T-helper 2 cell treated with Interferon-gamma antibody and Interleukin-4, amounts not matched to agents 5 μg/mL and 100 μg/mL, for 36 hours (primary cell): ENCODE data around the gene MAPK8IP1.

Source experiments
- DNase-seq: peaks from one replicate; pipeline ENCODE4 v3.0.0; 2021; ENCODE audit warnings: low spot score
- H3K27ac Mint-ChIP-seq: one replicate; pipeline ENCODE4 v1.8.0; 2021; ENCODE audit warnings: mild to moderate bottlenecking, mixed read lengths
- H3K27me3 Mint-ChIP-seq: one replicate; pipeline ENCODE4 v1.8.0; 2021; ENCODE audit warnings: low read depth, mixed read lengths
- H3K36me3 Mint-ChIP-seq: one replicate; pipeline ENCODE4 v1.8.0; 2021; ENCODE audit warnings: low read depth, mixed read lengths
- H3K4me1 Mint-ChIP-seq: one replicate; pipeline ENCODE4 v1.8.0; 2021; ENCODE audit warnings: low read depth, mixed read lengths
- H3K4me3 Mint-ChIP-seq: one replicate; pipeline ENCODE4 v1.8.0; 2022; ENCODE audit warnings: mild to moderate bottlenecking, moderate library complexity, mixed read lengths
- H3K9me3 Mint-ChIP-seq: one replicate; pipeline ENCODE4 v1.8.0; 2021; ENCODE audit warnings: mixed read lengths

Gene MAPK8IP1

GRCh38 chr11:45872651-45873356 lies 12.6 kb upstream of the MAPK8IP1 start:
- peak; percentile 7 for DNase-seq
- H3K36me3 Mint-ChIP-seq = peaks cover 33% of the 10 kb centered on the region
- H3K9me3 Mint-ChIP-seq = no peaks in the 10 kb centered on the region
- no peak overlapping the region for H3K4me3 Mint-ChIP-seq
- no peaks in the 10 kb centered on the region for H3K4me1 Mint-ChIP-seq
- H3K27ac Mint-ChIP-seq = no peak overlapping the region
- no peaks in the 10 kb centered on the region for H3K27me3 Mint-ChIP-seq

- Mint-ChIP-seq H3K27ac (no peak overlapping the region), H3K4me3 (no peak overlapping the region), H3K9me3 (no peaks in the 10 kb centered on the region), H3K27me3 (no peaks in the 10 kb centered on the region), H3K4me1 (no peaks in the 10 kb centered on the region), H3K36me3 (peaks cover 14% of the 10 kb centered on the region)
- DNase-seq = no peak
Measured at GRCh38 chr11:45876401-45876800, 9.1 kb upstream of the MAPK8IP1 start.

DNA sequence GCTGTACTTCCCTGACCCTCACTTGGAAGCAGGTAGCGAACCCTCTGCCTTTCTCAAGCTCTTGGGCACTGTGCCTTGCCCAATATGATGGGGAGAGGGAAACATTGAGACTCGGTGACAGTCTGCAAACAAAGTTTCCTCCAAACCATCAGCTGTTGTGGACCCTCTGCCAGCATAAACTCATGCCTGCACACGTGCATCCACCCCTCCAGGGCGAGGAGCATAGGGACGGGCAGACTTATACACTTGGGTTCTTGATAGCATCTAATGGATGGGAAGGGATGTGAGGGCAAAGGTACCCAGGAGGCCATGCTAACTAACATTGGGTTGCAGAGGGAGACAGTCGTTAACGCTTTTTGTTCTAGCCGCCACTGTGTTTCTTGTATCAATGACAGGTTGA lies 8.2 kb upstream of the MAPK8IP1 start:
- Mint-ChIP-seq H3K27ac (no peak overlapping the region), H3K27me3 (no peaks in the 10 kb centered on the region), H3K4me1 (no peaks in the 10 kb centered on the region), H3K4me3 (no peak overlapping the region), H3K9me3 (no peaks in the 10 kb centered on the region), H3K36me3 (peaks cover 14% of the 10 kb centered on the region)
- DNase-seq = no peak

- Mint-ChIP-seq H3K4me1 (no peaks in the 10 kb centered on the region), H3K27me3 (no peaks in the 10 kb centered on the region), H3K9me3 (no peaks in the 10 kb centered on the region), H3K4me3 (no peak overlapping the region), H3K27ac (no peak overlapping the region), H3K36me3 (peaks cover 14% of the 10 kb centered on the region)
- DNase-seq = no peak
Measured at GRCh38 chr11:45877845-45878244, 7.6 kb upstream of the MAPK8IP1 start.

- Mint-ChIP-seq H3K4me3 (no peak overlapping the region), H3K9me3 (no peaks in the 10 kb centered on the region), H3K27ac (no peak overlapping the region), H3K27me3 (no peaks in the 10 kb centered on the region), H3K36me3 (peaks cover 8% of the 10 kb centered on the region), H3K4me1 (no peaks in the 10 kb centered on the region)
- no peak for DNase-seq
Measured at GRCh38 chr11:45879803-45880686, 5.4 kb upstream of the MAPK8IP1 start.

DNA sequence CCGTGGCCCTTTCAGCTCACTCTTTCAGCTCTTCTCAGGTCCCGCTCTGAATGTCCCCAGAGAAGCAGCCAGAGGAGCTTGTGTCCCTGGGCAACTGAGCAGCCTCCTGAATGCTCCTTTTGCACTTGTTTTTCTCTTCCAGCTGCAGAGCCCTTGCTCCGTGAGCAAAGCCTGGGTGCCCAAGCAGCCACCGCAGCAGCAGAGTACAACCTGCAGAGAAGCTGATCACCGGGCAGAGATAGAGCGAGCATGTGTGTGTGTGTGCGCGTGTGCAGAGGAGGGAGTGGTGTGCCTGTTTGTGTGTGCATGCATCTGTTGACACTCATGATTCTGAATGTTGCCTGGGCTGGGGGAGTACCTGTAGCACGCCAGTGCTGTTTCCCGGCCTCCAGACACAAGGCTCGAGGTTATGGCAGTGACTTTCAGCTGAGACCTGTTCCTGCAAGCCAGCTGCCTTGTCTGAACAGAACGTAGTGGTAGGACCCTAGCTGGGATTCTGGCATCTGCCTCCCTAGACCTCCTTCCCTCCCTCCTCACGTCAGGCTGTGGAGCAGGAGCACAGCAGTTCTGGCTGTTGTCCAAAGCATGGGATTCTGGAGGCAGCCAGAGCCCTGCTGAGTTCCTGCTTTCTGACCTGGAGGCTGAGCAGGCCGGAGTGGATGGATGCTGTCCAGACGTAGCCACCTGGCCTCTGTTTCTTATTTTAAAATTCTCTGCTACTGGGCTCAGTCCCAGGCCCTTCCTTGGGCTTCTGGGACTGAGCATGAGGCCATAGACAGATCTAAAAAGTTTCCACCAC lies 4.5 kb upstream of the MAPK8IP1 start:
- Mint-ChIP-seq H3K27me3 (no peaks in the 10 kb centered on the region), H3K4me3 (no peak overlapping the region), H3K36me3 (peaks cover 4% of the 10 kb centered on the region), H3K9me3 (no peaks in the 10 kb centered on the region), H3K4me1 (peaks cover 1% of the 10 kb centered on the region), H3K27ac (no peak overlapping the region)
- DNase-seq = no peak

DNA sequence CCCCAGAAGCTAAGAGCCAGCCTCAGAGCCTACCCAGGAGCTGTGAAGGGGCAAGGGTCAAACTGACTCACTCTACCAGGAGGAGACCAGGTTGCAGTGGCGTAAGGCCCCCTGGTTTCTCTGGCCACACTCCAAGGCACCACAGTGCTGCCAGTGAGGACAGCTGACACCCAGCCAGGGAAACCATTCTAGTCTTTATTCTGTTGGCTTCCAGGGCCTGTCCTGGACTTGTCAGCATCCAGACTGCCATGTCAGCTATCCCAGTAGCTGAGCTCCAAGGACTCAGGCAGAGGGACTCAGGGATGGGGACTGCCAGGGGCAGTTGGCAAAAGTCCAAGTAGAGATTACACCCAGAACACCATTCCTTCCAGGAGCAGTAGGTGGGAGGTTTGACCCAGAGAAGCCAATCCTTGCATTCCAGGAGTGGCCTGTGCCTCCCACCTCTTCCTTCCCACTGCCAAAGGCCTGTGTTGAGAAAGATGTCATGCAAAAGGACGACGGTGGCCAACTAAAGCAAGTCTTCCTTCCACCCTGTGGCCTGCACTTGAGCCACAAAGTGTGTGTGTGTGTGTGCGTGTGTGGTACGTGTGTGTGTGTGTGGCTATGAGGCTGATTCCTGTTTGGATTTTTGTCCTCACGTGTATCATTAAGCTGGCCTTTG lies 3.6 kb upstream of the MAPK8IP1 start:
- no peak for DNase-seq
- Mint-ChIP-seq H3K36me3 (peaks cover 4% of the 10 kb centered on the region), H3K4me3 (no peak overlapping the region)

DNA sequence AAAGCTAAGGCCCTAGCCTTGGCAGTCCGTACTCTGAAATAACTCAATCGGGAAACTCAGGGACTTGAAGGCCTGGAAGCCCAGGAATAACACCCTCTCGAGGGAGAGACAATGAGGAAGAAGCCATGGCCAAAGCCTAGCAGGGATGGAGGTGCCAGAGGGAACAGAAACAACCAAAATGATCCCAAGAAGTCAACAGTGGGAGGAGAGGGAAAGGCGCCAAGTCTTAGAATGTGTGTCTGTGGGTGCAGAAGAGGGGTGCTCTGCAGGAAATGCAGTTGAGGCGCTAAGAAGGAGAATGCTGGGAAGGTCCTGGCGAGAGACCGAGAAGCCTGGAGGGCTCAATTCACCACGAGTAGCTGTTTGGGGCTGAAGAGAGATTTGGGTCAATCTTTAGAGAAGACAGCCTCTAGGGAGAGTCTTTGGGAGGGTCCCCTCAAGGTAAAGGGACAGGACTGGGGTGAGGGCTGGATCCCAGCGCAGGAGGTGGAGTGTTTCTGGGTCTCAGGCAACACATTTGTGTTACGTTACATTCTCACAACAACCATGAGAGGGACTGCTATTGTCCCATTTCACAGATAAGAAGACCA lies 760 bp upstream of the MAPK8IP1 start:
- Mint-ChIP-seq H3K4me1 (peaks cover 1% of the 10 kb centered on the region), H3K36me3 (peaks cover 4% of the 10 kb centered on the region), H3K27ac (no peak overlapping the region)

More for the DNA sequence above, 3.6 kb upstream of the MAPK8IP1 start:
- H3K27me3 Mint-ChIP-seq = peaks cover 4% of the 10 kb centered on the region
- no peaks in the 10 kb centered on the region for H3K9me3 Mint-ChIP-seq
- H3K27ac Mint-ChIP-seq = no peak overlapping the region
- peaks cover 1% of the 10 kb centered on the region for H3K4me1 Mint-ChIP-seq

DNA sequence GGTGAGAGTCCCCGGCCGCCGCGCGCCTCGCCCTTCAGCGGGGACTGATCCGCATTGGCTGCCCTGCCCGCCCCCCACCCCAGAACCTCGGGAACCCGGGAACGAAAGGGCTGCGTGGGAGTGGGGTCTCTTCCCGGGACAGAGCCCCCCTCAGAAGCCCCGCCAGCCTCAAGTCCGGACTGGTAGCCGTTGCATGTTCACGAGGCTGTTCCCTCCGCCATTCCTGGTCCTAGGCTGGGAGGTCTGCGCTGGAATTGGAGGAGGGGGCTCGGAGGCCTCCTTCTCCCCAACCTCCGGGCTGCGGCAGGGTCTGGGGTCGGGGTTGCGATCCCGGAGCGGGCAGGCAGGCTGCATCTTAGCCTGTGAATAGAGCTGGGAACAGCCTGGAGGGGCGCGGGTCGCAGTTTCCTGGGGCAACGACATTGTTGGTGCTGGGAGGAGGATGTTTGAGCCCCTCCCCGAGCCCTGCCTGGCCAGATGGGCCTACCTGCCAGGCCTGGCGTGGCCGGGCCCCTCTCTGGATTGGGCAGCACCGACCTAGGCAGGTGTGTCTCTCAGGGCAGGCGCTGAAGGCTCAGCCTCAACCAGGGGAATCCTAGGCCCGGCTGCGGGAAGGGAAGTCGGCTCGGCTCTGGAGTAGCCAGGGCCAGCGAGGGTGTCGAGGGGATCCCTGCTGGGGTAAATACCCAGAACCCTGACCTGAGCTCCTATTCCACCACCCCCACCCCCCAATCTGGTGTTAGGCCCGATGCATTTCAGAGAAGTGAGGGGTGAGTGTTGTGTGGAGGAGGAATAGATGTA lies 670 bp downstream of the MAPK8IP1 start:
- peaks cover 1% of the 10 kb centered on the region for H3K4me1 Mint-ChIP-seq
- H3K27me3 Mint-ChIP-seq = peaks cover 4% of the 10 kb centered on the region
- H3K27ac Mint-ChIP-seq = no peak overlapping the region
- no peak for DNase-seq
- peak overlapping the region; percentile 35 for H3K4me3 Mint-ChIP-seq
- no peaks in the 10 kb centered on the region for H3K9me3 Mint-ChIP-seq
- peaks cover 2% of the 10 kb centered on the region for H3K36me3 Mint-ChIP-seq

More for the DNA sequence above, 760 bp upstream of the MAPK8IP1 start:
- Mint-ChIP-seq H3K9me3 (no peaks in the 10 kb centered on the region), H3K27me3 (peaks cover 4% of the 10 kb centered on the region), H3K4me3 (peak overlapping the region; percentile 53)
- no peak for DNase-seq

GRCh38 chr11:45886816-45887520 lies 1.5 kb downstream of the MAPK8IP1 start:
- Mint-ChIP-seq H3K9me3 (no peaks in the 10 kb centered on the region), H3K27me3 (peaks cover 4% of the 10 kb centered on the region), H3K27ac (no peak overlapping the region), H3K4me3 (peak overlapping the region; percentile 35), H3K36me3 (peaks cover 2% of the 10 kb centered on the region), H3K4me1 (peaks cover 1% of the 10 kb centered on the region)
- DNase-seq = no peak

DNA sequence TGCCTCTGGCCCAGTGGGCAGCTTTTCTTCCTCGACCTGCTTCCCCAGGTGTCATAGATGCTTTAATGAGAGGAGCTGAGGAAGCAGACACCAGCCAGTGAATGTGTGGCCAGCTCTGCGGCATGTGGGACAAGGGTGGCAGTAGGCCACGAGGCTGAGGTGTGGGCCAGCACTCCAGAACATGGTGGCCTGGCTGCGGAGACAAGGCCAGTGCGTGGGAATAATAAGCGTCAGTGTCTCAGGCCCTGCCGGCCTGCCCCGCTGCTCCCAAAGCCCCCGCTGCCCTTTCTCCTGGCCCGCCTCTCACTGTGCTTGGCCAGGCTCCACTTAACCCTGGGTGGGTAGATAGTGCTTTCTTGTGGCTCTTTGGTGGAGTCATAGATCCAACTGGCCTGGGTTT lies 2.1 kb downstream of the MAPK8IP1 start:
- no peak for DNase-seq
- H3K9me3 Mint-ChIP-seq = no peaks in the 10 kb centered on the region
- H3K27me3 Mint-ChIP-seq = peaks cover 4% of the 10 kb centered on the region
- no peak overlapping the region for H3K4me3 Mint-ChIP-seq
- no peaks in the 10 kb centered on the region for H3K36me3 Mint-ChIP-seq
- H3K4me1 Mint-ChIP-seq = peaks cover 1% of the 10 kb centered on the region
- H3K27ac Mint-ChIP-seq = no peak overlapping the region

DNA sequence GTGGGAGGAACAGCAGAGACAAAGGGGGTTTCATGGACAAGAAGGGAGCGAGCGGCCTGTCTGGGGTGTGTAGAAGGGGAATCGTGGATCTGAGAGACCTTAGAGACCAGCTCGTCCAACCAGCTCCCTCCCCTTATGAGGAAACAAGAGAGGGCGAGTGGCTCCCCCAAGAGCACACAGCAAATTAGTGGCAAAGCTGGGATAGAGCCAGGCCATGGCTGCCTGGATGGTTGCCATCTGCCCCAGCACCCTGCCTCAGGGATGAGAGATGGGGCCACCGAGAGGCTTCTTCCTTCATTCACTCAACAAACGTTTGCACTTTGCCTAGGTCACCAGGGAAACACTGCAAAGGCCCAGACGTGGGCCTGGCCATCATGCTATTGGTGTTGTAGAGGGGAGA lies 4.1 kb downstream of the MAPK8IP1 start:
- no peak for DNase-seq
- H3K4me3 Mint-ChIP-seq = no peak overlapping the region
- H3K27me3 Mint-ChIP-seq = peaks cover 4% of the 10 kb centered on the region
- H3K27ac Mint-ChIP-seq = no peak overlapping the region
- no peaks in the 10 kb centered on the region for H3K36me3 Mint-ChIP-seq
- no peaks in the 10 kb centered on the region for H3K9me3 Mint-ChIP-seq
- peaks cover 1% of the 10 kb centered on the region for H3K4me1 Mint-ChIP-seq
